ENCODE measurements around the gene FAM24B.

Gene FAM24B

DNA sequence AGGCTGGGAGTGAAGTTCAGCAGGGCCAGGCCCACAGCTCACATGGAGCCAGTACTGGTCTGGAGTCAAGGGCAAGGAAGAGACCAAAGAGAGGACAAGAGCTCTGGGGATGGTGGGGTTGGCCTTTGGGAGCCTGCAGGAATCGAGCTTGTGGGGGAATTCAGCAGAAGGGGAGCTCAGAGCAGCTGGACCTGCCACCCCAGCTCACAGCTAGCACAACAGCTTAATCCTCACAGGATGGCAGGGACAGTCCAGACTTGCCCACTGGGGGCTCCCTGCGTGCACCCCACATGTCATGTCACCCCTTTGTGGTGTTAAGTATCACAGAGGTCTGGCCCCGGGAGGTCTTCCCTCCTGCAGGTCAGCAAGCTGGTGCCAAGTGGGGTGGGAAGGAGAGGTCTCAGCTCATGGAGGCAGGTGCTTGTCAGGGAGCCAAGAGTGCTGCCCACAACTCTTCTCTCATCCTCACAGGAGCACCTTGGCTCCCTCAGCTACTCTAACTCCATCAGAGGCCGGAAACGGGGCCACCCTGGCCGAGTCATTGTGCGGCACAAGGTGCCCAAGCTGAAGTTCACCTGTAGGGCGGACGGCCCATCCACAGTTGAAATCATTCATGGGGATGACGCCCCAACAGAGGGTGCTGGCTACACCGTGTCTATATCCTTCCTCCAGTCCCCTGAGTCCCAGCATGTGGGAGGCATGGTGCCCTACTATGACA, 56.2 kb downstream of the FAM24B start:
- DNase-seq: no peak

DNA sequence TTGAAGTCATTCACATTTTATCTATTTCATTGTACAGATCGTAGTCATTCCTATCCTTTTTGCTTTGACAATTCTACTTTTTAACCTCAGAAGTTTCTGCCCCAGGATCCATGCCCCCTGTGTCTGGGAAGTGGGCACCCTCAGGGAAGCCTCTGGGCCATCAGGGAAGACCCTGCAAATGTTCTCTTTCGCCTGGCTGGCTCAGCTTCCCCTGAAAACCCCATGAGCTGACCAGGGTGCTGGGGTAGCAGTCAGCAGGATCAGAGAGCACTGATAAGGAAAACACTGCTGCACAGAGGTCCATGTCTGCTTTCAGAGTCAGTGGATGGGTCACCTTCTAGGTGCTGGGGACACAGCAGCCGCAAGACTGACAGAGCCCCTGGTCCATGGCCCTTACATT, 57.6 kb downstream of the FAM24B start:
- DNase-seq: no peak

DNA sequence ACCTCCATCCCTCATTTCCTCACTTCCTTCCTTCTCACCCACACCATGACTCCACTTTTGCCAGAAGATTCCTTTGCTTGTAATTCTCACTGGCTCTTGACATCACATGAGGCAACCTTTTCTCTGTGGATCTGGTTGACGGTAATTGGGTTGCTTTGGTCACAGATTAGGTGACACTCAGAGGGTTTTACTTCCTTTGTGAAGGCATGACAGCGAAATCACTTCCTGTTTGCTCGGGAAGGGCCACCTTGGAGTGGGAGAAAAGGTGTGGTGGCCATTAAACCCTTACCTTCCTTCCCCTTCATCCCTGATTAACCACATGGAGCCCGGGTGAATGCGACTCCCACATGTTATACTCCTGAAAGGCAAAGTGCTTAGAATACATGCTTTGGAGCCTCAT, 63.9 kb downstream of the FAM24B start:
- DNase-seq: no peak

DNA sequence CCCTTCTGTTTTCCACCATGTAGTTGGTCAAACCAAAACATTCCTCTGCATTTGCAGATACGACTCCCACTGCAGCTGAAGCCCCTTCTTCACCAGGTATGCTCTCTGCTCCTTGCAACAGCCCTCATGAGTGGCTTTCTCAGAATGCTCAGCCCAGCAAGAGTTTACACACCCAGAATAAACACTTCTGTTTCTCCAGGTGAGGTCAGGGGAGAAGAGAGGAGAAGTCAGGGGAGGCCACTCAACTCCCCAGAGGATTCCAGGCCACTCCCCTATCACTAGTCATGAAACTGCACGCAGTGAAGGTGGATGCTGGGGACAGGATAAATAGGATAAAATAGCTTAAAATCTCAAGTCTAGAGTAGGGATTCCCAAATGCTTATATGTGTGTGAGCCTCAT, 64.9 kb downstream of the FAM24B start:
- no peak for DNase-seq

DNA sequence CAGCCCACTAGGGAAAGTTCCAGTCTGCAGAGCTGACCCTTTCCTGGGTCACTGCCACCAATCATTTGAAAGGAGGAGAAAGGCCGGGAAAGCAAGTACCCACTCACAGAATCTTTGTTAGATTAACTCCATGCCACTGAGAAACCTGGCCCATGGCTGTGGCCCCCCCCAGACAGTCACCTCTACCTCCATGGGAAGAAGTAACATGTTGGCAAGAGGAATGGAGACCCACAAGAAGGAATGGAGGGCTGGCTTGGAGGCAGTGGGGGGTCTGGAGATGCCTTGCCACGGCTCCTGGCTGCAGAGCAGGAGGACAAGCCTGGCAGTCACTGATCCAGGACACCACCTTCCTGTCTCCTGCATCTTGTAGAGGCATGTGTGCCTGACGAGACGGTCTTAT, 66.6 kb downstream of the FAM24B start:
- DNase-seq: no peak

DNA sequence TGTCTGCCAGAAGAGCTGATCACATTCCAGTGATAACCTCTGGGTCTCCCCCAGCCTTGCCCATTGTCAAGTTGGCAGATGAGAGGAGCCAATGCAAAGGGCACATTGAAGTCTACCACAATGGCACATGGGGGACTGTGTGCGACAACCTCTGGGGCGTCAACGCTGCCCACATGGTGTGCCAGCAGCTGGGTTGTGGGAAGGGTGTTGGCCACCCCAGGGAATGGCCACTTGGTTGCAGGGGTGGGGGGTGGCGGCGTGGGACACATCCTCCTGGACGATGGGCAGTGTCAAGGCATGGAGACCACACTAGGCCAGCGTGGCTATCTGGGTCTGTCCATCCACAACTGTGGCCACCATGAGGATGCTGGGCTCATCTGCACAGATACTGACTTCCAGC, 77.1 kb downstream of the FAM24B start:
- DNase-seq: no peak
